Fibroblast of lung (primary cell): Measurements from ENCODE around the gene CEP76. TPM values are rescaled to one million over a fixed set of nuclear protein-coding genes. Genes with fewer than 3 reads are reported as not detected.

ENCODE experiments used
- DNase-seq, 2 donors: peaks; one replicate each; pipeline versions ENCODE4 v3.0.0 to v3.0.0-alpha.2; 2010; ENCODE audit warnings: low read depth in 2 of 2
- H2AFZ ChIP-seq: 2 replicates; pipeline ENCODE4 v1.5.1; 2012; ENCODE audit warnings: low read length, control low read depth, inconsistent platforms
- H3K27ac ChIP-seq: 2 replicates; pipeline ENCODE4 v1.5.1; 2011; ENCODE audit warnings: low read length, control low read depth; ENCODE audit not compliant: insufficient read depth
- H3K27me3 ChIP-seq: 2 replicates; pipeline ENCODE4 v1.5.1; 2011; ENCODE audit warnings: mild to moderate bottlenecking, low read length; ENCODE audit not compliant: control insufficient read depth, insufficient read depth
- H3K36me3 ChIP-seq: 2 replicates; pipeline ENCODE4 v1.5.1; 2011; ENCODE audit warnings: low read length; ENCODE audit not compliant: control insufficient read depth, insufficient read depth
- H3K4me1 ChIP-seq: 2 replicates; pipeline ENCODE4 v1.5.1; 2011; ENCODE audit warnings: low read length; ENCODE audit not compliant: control insufficient read depth, insufficient read depth; ENCODE audit errors: extremely low read depth
- H3K4me2 ChIP-seq: 2 replicates; pipeline ENCODE4 v1.5.1; 2011; ENCODE audit warnings: low read length, control low read depth; ENCODE audit not compliant: insufficient read depth; ENCODE audit errors: extremely low read depth
- H3K4me3 ChIP-seq, 4 experiments: fragments of 200-600 bp in 1 of 4; sonication (generic) in 1 of 4; replicated peaks in 1 of 4; 2 replicates each; pipeline ENCODE4 v1.5.1; 2011 to 2016; ENCODE audit warnings: low read length in 4 of 4, low read depth in 3 of 4, mild to moderate bottlenecking in 3 of 4, control low read depth in 2 of 4, inconsistent platforms in 1 of 4, mixed read lengths in 1 of 4; ENCODE audit not compliant: insufficient read depth in 1 of 4; ENCODE audit errors: control extremely low read depth in 1 of 4
- H3K79me2 ChIP-seq: 2 replicates; pipeline ENCODE4 v1.5.1; 2012; ENCODE audit warnings: mild to moderate bottlenecking, low read length, inconsistent platforms; ENCODE audit not compliant: control insufficient read depth, insufficient read depth
- H3K9ac ChIP-seq: 2 replicates; pipeline ENCODE4 v1.5.1; 2011; ENCODE audit warnings: mild to moderate bottlenecking, low read length, control low read depth; ENCODE audit not compliant: insufficient read depth
- H3K9me3 ChIP-seq: 2 replicates; pipeline ENCODE4 v1.5.1; 2012; ENCODE audit warnings: low read depth, low read length; ENCODE audit not compliant: control insufficient read depth, insufficient read depth
- H4K20me1 ChIP-seq: 2 replicates; pipeline ENCODE4 v1.5.1; 2011; ENCODE audit warnings: low read length; ENCODE audit not compliant: control insufficient read depth, insufficient read depth; ENCODE audit errors: extremely low read depth
- EZH2 ChIP-seq: IDR thresholded peaks from 2 replicates; pipeline ENCODE4 v1.5.1; 2012; ENCODE audit warnings: low read length, control low read depth, mild to moderate bottlenecking; ENCODE audit errors: missing control alignments
- polyA plus RNA-seq, 2 donors: library from polyadenylated mRNA; depleted of rRNA in 1 of 2; stranded (reverse) in 1 of 2; unstranded in 1 of 2; fragments of >200 nt; gene quantifications; 2 replicates each; pipeline ENCODE4 v1.2.1, GENCODE V29; 2011 to 2012; ENCODE audit warnings: missing spikeins in 1 of 2
- total RNA-seq: library from RNA; depleted of rRNA; stranded (reverse); fragments of >200 nt; gene quantifications from 2 replicates; pipeline ENCODE4 v1.2.1, GENCODE V29; 2014
- TF ChIP-seq, protein P1 (sequence below), 2 donors: IDR thresholded peaks in 1 of 2; conservative IDR thresholded peaks in 1 of 2; 1 replicate in 1 of 2; 2 replicates in 1 of 2; pipeline ENCODE4 v1.5.1; 2011 to 2012; ENCODE audit warnings: low read length in 2 of 2, control low read depth in 1 of 2, inconsistent platforms in 1 of 2, low read depth in 1 of 2, mild to moderate bottlenecking in 1 of 2

The CEP76 gene
- total and polyA plus RNA-seq, 2 donors (not counting 1 experiment from before 2014, with no cell fraction given), result 5.2 to 8.1 TPM

DNA sequence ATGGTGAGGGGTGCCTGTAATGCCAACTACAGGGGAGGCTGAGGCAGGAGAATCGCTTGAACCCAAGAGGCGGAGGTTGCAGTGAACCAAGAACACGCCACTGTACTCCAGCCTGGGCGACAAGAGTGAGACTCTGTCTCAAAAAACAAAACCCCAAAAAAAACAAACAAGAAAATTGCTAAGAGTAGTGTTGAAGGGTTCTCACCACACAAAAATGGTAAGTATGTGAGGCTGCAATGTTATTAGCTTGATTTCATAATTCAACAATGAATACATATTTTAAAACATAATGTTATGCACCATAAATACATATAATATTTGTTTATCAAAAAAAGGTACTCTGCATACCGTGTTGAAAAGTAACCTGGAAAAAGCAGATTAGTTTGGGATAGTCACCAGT is 46.1 kb upstream of the CEP76 start:
- H3K9ac ChIP-seq, result no peak overlapping the region
- H3K27ac ChIP-seq, result no peak overlapping the region
- no peaks in the 10 kb centered on the region for H4K20me1 ChIP-seq
- no peaks in the 10 kb centered on the region for H3K79me2 ChIP-seq
- TF ChIP-seq, protein P1, sequence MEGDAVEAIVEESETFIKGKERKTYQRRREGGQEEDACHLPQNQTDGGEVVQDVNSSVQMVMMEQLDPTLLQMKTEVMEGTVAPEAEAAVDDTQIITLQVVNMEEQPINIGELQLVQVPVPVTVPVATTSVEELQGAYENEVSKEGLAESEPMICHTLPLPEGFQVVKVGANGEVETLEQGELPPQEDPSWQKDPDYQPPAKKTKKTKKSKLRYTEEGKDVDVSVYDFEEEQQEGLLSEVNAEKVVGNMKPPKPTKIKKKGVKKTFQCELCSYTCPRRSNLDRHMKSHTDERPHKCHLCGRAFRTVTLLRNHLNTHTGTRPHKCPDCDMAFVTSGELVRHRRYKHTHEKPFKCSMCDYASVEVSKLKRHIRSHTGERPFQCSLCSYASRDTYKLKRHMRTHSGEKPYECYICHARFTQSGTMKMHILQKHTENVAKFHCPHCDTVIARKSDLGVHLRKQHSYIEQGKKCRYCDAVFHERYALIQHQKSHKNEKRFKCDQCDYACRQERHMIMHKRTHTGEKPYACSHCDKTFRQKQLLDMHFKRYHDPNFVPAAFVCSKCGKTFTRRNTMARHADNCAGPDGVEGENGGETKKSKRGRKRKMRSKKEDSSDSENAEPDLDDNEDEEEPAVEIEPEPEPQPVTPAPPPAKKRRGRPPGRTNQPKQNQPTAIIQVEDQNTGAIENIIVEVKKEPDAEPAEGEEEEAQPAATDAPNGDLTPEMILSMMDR (conservative IDR thresholded peaks at IDR 0.05 in 1 of 2, IDR thresholded peaks at IDR 0.05 in 1 of 2; ENCODE audit: low read depth in 1 of 2, low read length in 2 of 2), result no peak
- TF ChIP-seq EZH2, result no peak
- no peak overlapping the region for H2AFZ ChIP-seq
- H3K9me3 ChIP-seq, result no peaks in the 10 kb centered on the region
- H3K4me1 ChIP-seq, result peaks cover 7% of the 10 kb centered on the region
- no peak overlapping the region for H3K4me3 ChIP-seq
- no peaks in the 10 kb centered on the region for H3K36me3 ChIP-seq
- no peak overlapping the region for H3K4me2 ChIP-seq
- no peak for DNase-seq
- no peaks in the 10 kb centered on the region for H3K27me3 ChIP-seq

DNA sequence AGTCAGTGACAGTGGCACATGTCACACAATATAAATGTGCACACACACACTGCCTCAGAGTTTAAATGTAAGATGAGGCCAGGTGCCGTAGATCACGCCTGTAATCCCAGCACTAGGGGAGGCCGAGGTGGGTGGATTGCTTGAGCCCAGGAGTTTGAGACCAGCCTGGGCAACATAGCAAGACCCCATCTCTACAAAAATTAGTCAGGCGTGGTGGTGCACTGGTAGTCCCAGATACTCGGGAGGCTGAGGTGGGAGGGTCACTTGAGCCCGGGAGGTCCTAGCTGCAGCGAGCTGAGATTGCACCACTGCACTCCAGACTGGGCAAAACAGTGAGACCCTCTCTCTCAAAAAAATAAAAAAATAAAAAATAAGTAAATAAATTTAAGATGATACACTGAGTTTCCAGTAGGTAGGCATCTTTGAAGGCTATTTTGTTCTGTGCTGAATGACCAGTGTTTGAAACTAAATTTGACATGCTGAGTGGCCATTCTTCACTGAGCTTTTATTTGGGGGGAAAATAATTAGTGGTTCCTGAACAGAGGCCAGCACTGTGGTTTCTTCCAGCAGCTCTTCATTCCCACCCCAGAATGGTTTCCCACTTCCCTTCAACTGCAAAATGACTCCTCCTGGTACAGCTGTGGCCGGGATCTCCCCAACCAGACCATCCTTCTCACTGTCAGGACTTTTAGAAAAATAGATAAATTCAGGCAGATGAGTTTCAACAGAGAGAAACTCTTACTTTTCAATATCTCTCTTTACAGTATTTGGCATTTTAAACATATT is 45.2 kb upstream of the CEP76 start:
- no peak overlapping the region for H2AFZ ChIP-seq
- H4K20me1 ChIP-seq, result no peaks in the 10 kb centered on the region
- no peaks in the 10 kb centered on the region for H3K27me3 ChIP-seq
- H3K4me1 ChIP-seq, result peaks cover 7% of the 10 kb centered on the region
- H3K4me2 ChIP-seq, result no peak overlapping the region
- no peak overlapping the region for H3K4me3 ChIP-seq
- no peak overlapping the region for H3K27ac ChIP-seq
- no peak overlapping the region for H3K9ac ChIP-seq
- TF ChIP-seq, protein P1 (conservative IDR thresholded peaks at IDR 0.05 in 1 of 2, IDR thresholded peaks at IDR 0.05 in 1 of 2; ENCODE audit: low read depth in 1 of 2, low read length in 2 of 2), result no peak
- no peak for TF ChIP-seq EZH2
- peak in 1 of 2 donors; percentile 58 for DNase-seq
- no peaks in the 10 kb centered on the region for H3K36me3 ChIP-seq
- no peaks in the 10 kb centered on the region for H3K79me2 ChIP-seq
- no peaks in the 10 kb centered on the region for H3K9me3 ChIP-seq

DNA sequence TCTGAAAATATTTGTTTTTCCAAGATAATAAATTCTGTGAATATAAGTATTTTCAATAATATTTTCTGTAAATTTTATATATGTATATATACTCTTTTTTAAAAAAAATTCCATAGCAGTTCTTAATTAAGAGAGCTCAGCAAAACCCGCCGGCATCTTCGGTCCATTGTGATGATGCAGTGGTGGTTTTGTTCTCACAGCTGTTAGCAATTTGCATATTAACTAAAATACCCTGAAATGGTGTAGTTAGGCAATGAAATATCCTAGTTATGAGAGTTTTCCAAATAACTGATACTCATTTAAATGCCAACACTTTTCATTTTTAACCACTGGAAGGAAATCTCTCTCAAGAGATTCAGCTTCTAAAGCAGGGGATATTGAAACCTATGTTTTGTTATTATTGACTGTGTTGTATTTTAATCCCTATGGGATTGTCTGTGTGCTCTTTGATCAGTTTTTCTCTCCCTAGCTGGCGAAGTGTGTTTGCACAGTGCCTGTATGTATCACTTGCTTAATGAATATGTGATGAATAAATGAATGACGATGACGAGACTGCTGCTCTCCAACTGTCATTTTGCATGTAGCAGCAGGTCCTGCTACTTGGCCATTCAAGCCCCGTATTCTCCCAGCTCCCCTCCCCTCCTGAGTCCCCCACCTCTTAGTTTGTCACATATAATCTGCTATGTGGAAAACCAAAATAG is 42.7 kb upstream of the CEP76 start:
- Histone ChIP-seq H4K20me1 (no peaks in the 10 kb centered on the region), H3K36me3 (no peaks in the 10 kb centered on the region), H3K79me2 (no peaks in the 10 kb centered on the region), H3K9me3 (no peaks in the 10 kb centered on the region), H3K27me3 (no peaks in the 10 kb centered on the region), H3K27ac (no peak overlapping the region), H3K4me3 (no peak overlapping the region), H3K4me2 (no peak overlapping the region), H3K4me1 (peaks cover 12% of the 10 kb centered on the region), H2AFZ (no peak overlapping the region), H3K9ac (no peak overlapping the region)
- no peak for DNase-seq
- TF ChIP-seq EZH2, result no peak
- TF ChIP-seq, protein P1 (conservative IDR thresholded peaks at IDR 0.05 in 1 of 2, IDR thresholded peaks at IDR 0.05 in 1 of 2; ENCODE audit: low read depth in 1 of 2, low read length in 2 of 2), result no peak
